Activated T-helper 2 cell treated with anti-CD3 and anti-CD28 coated beads, Interferon-gamma antibody, Interleukin-2, Interleukin-4, amounts not matched to agents 10 μg/mL and 5 μg/mL and 100 μg/mL, durations not matched to agents 14 hours and 24 hours and 36 hours (primary cell): Measurements from ENCODE around the gene CTNNA2. TPM values are rescaled to one million over a fixed set of nuclear protein-coding genes. Genes with fewer than 3 reads are reported as not detected.

Source experiments
- DNase-seq: peaks from one replicate; pipeline ENCODE4 v3.0.0; 2021; ENCODE audit warnings: low spot score
- H3K27ac Mint-ChIP-seq: one replicate; pipeline ENCODE4 v1.8.0; 2021; ENCODE audit warnings: mixed read lengths
- H3K27me3 Mint-ChIP-seq: one replicate; pipeline ENCODE4 v1.8.0; 2021; ENCODE audit warnings: low read depth, mixed read lengths
- H3K36me3 Mint-ChIP-seq: one replicate; pipeline ENCODE4 v1.8.0; 2021; ENCODE audit warnings: low read depth, mixed read lengths
- H3K4me1 Mint-ChIP-seq: one replicate; pipeline ENCODE4 v1.8.0; 2021; ENCODE audit warnings: low read depth, mixed read lengths
- H3K4me3 Mint-ChIP-seq: one replicate; pipeline ENCODE4 v1.8.0; 2021; ENCODE audit warnings: low read depth, mild to moderate bottlenecking, moderate library complexity, mixed read lengths
- H3K9me3 Mint-ChIP-seq: one replicate; pipeline ENCODE4 v1.8.0; 2021; ENCODE audit warnings: mixed read lengths
- intact Hi-C: fragments of 100-400 bp; cut with micrococcal nuclease; formaldehyde crosslinking; loops from one replicate; pipeline ENCODE4 v1.15.1; 2023
- total RNA-seq: library from RNA; stranded (reverse); gene quantifications from 2 replicates; pipeline ENCODE4 v1.2.3, GENCODE V29; 2022

Gene CTNNA2
- total RNA-seq, 1 donor from 2014 or later, result not detected

- H3K27me3 Mint-ChIP-seq, result no peaks in the 10 kb centered on the region
- H3K4me3 Mint-ChIP-seq, result no peak overlapping the region
- no peaks in the 10 kb centered on the region for H3K4me1 Mint-ChIP-seq
- H3K9me3 Mint-ChIP-seq, result no peaks in the 10 kb centered on the region
- intact Hi-C loops, result no loop called here
- no peaks in the 10 kb centered on the region for H3K36me3 Mint-ChIP-seq
- no peak overlapping the region for H3K27ac Mint-ChIP-seq
- DNase-seq, result no peak
Measured at GRCh38 chr2:79860228-79861058, 347.6 kb downstream of the CTNNA2 start.

- Mint-ChIP-seq H3K4me3 (no peak overlapping the region), H3K27me3 (no peaks in the 10 kb centered on the region), H3K9me3 (no peaks in the 10 kb centered on the region), H3K36me3 (no peaks in the 10 kb centered on the region), H3K27ac (no peak overlapping the region), H3K4me1 (no peaks in the 10 kb centered on the region)
- no peak for DNase-seq
- intact Hi-C loops, result no loop called here
Measured at GRCh38 chr2:79861059-79861374, 348.2 kb downstream of the CTNNA2 start.

DNA sequence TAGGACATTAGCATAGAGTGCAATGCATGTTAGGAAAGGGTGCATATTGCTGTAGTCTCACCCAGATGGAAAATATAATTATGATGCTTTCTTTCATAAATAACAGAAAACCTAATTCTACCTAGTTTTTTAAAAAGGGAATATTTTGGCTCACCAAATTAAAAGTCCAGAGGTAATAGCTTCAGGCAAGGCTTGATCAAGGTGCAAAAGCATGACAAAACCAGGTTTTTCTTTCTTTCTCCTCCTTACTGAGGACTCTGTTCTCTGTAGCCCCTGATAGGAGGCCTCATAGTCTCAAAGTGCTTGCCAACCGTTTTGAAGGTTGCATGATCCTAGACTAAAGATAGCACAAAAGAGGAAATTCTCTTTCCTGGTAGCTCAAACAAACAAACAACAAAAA lies 349.9 kb downstream of the CTNNA2 start:
- no peaks in the 10 kb centered on the region for H3K4me1 Mint-ChIP-seq
- intact Hi-C loops, result no loop called here
- H3K27ac Mint-ChIP-seq, result no peak overlapping the region
- H3K4me3 Mint-ChIP-seq, result no peak overlapping the region
- no peaks in the 10 kb centered on the region for H3K9me3 Mint-ChIP-seq
- DNase-seq, result no peak
- no peaks in the 10 kb centered on the region for H3K36me3 Mint-ChIP-seq
- no peaks in the 10 kb centered on the region for H3K27me3 Mint-ChIP-seq

DNA sequence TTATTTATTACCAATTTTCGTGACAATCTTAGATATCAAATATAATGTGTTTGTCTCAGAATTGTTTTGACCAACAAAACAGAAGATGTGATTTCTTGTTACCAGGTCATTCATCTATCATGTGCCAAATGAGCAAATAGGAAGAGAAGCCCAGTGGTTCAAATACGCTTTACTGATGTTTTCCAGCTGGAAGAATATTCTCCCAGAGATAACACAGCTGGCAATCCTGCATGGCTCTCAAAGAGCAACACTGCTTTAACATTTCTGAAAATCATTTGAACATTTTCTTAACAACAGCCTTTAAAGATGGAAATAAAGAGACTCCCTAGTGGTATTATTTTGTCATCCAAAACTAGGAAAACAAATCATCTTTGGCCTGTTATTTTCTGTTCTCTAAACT lies 359.8 kb downstream of the CTNNA2 start:
- no peaks in the 10 kb centered on the region for H3K27me3 Mint-ChIP-seq
- no peaks in the 10 kb centered on the region for H3K4me1 Mint-ChIP-seq
- H3K36me3 Mint-ChIP-seq, result no peaks in the 10 kb centered on the region
- no peak for DNase-seq
- H3K9me3 Mint-ChIP-seq, result peaks cover 4% of the 10 kb centered on the region
- no peak overlapping the region for H3K27ac Mint-ChIP-seq
- intact Hi-C loops, result no loop called here
- H3K4me3 Mint-ChIP-seq, result no peak overlapping the region

DNA sequence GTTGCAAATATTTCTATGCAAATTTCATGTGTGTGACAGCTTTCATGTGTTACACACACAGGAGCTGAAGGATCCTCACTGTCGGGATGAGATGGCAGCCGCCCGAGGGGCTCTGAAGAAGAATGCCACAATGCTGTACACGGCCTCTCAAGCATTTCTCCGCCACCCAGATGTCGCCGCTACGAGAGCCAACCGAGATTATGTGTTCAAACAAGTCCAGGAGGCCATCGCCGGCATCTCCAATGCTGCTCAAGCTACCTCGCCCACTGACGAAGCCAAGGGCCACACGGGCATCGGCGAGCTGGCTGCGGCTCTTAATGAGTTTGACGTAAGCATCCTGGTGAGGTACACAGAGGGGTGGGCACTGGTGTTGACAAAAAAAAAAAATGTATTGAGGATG lies 361.2 kb downstream of the CTNNA2 start:
- intact Hi-C loops, result no loop called here
- Mint-ChIP-seq H3K27me3 (no peaks in the 10 kb centered on the region), H3K4me1 (no peaks in the 10 kb centered on the region), H3K9me3 (peaks cover 4% of the 10 kb centered on the region), H3K27ac (no peak overlapping the region), H3K36me3 (no peaks in the 10 kb centered on the region), H3K4me3 (no peak overlapping the region)
- no peak for DNase-seq

- no peak overlapping the region for H3K4me3 Mint-ChIP-seq
- no peak for DNase-seq
- no peaks in the 10 kb centered on the region for H3K36me3 Mint-ChIP-seq
- H3K9me3 Mint-ChIP-seq, result peaks cover 4% of the 10 kb centered on the region
- no peak overlapping the region for H3K27ac Mint-ChIP-seq
- intact Hi-C loops, result no loop called here
- H3K27me3 Mint-ChIP-seq, result no peaks in the 10 kb centered on the region
- no peaks in the 10 kb centered on the region for H3K4me1 Mint-ChIP-seq
Measured at GRCh38 chr2:79876430-79876829, 363.6 kb downstream of the CTNNA2 start.

DNA sequence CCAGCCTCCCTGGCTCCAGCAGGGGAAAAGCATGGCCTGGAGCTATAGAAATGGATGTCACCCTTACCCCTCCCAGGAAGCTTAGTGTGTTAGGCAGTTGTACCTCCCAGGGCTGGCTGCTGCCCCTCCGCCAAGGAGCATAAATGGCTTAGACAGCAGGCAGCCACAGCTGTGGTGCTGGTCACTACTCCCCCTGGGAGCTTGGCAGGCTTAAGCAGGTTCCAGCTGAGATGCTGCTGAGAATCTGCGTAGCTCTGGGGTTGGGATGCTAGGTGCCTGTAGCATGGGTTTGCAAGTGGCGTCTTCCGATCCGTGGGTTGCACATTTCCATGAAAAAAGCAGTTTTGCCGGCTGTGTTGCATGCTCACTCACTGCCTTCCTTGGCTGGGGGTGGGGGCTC lies 369.7 kb downstream of the CTNNA2 start:
- intact Hi-C loops, result no loop called here
- no peak overlapping the region for H3K4me3 Mint-ChIP-seq

GRCh38 chr2:79887747-79888374 lies 375.0 kb downstream of the CTNNA2 start:
- no peaks in the 10 kb centered on the region for H3K9me3 Mint-ChIP-seq
- intact Hi-C loops, result no loop called here
- DNase-seq, result no peak
- no peaks in the 10 kb centered on the region for H3K27me3 Mint-ChIP-seq
- no peaks in the 10 kb centered on the region for H3K4me1 Mint-ChIP-seq
- H3K36me3 Mint-ChIP-seq, result no peaks in the 10 kb centered on the region
- H3K4me3 Mint-ChIP-seq, result no peak overlapping the region
- H3K27ac Mint-ChIP-seq, result no peak overlapping the region

More for the DNA sequence above, 369.7 kb downstream of the CTNNA2 start:
- no peak for DNase-seq
- H3K27ac Mint-ChIP-seq, result no peak overlapping the region
- H3K4me1 Mint-ChIP-seq, result no peaks in the 10 kb centered on the region
- no peaks in the 10 kb centered on the region for H3K27me3 Mint-ChIP-seq
- no peaks in the 10 kb centered on the region for H3K36me3 Mint-ChIP-seq
- H3K9me3 Mint-ChIP-seq, result no peaks in the 10 kb centered on the region

GRCh38 chr2:79892123-79892522 lies 379.3 kb downstream of the CTNNA2 start:
- Mint-ChIP-seq H3K4me3 (no peak overlapping the region), H3K9me3 (no peaks in the 10 kb centered on the region), H3K36me3 (no peaks in the 10 kb centered on the region), H3K27me3 (no peaks in the 10 kb centered on the region), H3K27ac (no peak overlapping the region), H3K4me1 (no peaks in the 10 kb centered on the region)
- intact Hi-C loops, result no loop called here
- no peak for DNase-seq

- H3K4me3 Mint-ChIP-seq, result no peak overlapping the region
- no peaks in the 10 kb centered on the region for H3K4me1 Mint-ChIP-seq
- intact Hi-C loops, result no loop called here
- DNase-seq, result no peak
- no peaks in the 10 kb centered on the region for H3K27me3 Mint-ChIP-seq
- H3K9me3 Mint-ChIP-seq, result no peaks in the 10 kb centered on the region
- H3K36me3 Mint-ChIP-seq, result no peaks in the 10 kb centered on the region
- H3K27ac Mint-ChIP-seq, result no peak overlapping the region
Measured at GRCh38 chr2:79899196-79899595, 386.3 kb downstream of the CTNNA2 start.

DNA sequence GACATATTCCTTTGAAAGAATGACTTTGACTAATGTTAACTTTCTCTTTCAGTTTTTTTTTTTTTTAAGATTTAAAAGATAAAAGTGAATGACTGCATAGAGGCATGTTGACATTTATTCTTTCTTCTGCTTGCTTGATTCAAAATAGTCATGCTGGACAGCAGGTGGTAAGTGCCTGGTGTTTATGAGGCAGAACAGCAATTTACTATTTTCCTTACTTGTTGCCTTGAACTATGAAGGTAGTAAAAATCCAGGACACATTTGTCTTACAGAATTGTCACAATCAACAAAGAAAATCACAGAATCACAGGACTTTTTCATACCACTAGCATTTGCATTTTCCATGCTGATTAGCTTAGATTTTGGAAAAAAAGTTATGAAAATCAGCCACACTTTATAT lies 388.3 kb downstream of the CTNNA2 start:
- H3K9me3 Mint-ChIP-seq, result no peaks in the 10 kb centered on the region
- H3K27ac Mint-ChIP-seq, result no peak overlapping the region
- H3K36me3 Mint-ChIP-seq, result no peaks in the 10 kb centered on the region

DNA sequence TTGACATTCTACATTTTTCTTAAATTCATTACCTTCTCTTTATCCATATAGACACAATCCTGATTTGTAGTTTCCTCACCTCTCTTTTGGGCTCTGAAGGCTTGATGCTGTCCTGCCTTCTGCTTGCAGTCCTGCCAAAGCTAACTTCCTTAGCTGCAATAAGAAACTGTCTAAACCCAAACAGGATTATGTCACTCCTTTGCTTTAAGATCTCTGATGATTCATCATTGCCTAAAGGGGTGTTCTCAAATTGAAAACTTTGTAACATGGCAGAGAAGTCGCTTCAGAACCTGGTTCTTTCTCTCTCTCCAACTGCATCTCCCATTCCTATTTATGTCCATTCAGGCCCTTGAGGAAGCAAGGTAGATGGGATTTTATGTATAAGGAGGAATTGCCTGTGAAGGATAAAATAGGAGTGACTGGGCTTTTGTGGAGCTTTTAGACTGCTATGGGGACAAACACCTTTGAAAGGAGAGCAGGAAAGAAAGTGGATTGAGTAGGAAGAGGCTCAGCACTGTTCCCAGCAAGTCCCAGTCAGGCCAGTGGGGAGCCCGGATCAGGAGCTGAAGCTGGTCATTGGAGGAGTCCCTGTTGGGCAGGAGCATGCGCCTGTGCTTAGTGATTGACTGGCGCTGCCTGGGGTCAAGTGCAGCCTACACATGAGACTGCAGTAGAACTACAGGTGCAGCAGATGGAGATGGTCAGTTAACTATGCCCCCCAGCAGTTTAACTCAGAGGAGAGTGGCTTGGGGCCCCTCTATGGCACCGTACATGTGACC lies 390.6 kb downstream of the CTNNA2 start:
- no peaks in the 10 kb centered on the region for H3K9me3 Mint-ChIP-seq
- H3K4me3 Mint-ChIP-seq, result no peak overlapping the region
- intact Hi-C loops, result no loop called here
- no peaks in the 10 kb centered on the region for H3K4me1 Mint-ChIP-seq
- no peaks in the 10 kb centered on the region for H3K27me3 Mint-ChIP-seq
- DNase-seq, result no peak
- H3K36me3 Mint-ChIP-seq, result no peaks in the 10 kb centered on the region
- no peak overlapping the region for H3K27ac Mint-ChIP-seq

More for the DNA sequence above, 388.3 kb downstream of the CTNNA2 start:
- no peaks in the 10 kb centered on the region for H3K27me3 Mint-ChIP-seq
- H3K4me1 Mint-ChIP-seq, result no peaks in the 10 kb centered on the region
- intact Hi-C loops, result no loop called here
- no peak overlapping the region for H3K4me3 Mint-ChIP-seq
- no peak for DNase-seq
